Fibroblast of mammary gland (primary cell): ENCODE results near the gene SCLY.

Experiments used
- DNase-seq: peaks from one replicate; pipeline ENCODE4 v3.0.0-alpha.2; 2010; ENCODE audit warnings: low read depth
- H3K4me3 ChIP-seq: 2 replicates; pipeline ENCODE4 v1.5.1; 2011; ENCODE audit warnings: low read depth, mild to moderate bottlenecking, low read length, moderate library complexity; ENCODE audit not compliant: control insufficient read depth
- TF ChIP-seq, protein P1 (sequence below): conservative IDR thresholded peaks from 2 replicates; pipeline ENCODE4 v1.5.1; 2011; ENCODE audit warnings: low read depth, low read length, inconsistent platforms; ENCODE audit not compliant: control insufficient read depth, insufficient read depth

Gene SCLY

DNA sequence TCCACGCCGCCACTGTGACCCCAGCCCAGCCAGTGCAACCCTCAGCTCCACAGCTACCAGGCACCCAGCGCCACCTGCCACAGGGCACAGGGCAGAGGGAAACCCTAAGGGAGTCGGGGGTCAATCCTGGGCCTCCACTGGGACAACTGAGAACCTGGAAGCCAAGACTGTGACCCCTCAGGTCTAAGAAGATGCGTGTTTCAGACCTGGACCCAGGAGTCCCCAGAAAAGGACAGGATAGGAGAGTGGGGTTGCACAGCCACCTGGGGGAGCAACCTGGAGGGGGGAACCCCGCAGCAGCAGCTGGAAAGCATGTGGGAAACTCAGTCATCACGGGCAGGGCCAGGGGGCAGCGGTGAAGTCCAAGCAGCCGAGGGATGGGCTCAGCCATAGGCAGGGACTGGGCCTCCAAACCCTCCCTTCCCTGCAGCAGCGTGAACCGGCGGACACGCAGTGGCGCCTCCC is 43.5 kb downstream of the SCLY start:
- no peak overlapping the region for H3K4me3 ChIP-seq
- DNase-seq, result no peak
- TF ChIP-seq, protein P1, sequence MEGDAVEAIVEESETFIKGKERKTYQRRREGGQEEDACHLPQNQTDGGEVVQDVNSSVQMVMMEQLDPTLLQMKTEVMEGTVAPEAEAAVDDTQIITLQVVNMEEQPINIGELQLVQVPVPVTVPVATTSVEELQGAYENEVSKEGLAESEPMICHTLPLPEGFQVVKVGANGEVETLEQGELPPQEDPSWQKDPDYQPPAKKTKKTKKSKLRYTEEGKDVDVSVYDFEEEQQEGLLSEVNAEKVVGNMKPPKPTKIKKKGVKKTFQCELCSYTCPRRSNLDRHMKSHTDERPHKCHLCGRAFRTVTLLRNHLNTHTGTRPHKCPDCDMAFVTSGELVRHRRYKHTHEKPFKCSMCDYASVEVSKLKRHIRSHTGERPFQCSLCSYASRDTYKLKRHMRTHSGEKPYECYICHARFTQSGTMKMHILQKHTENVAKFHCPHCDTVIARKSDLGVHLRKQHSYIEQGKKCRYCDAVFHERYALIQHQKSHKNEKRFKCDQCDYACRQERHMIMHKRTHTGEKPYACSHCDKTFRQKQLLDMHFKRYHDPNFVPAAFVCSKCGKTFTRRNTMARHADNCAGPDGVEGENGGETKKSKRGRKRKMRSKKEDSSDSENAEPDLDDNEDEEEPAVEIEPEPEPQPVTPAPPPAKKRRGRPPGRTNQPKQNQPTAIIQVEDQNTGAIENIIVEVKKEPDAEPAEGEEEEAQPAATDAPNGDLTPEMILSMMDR, result no peak

DNA sequence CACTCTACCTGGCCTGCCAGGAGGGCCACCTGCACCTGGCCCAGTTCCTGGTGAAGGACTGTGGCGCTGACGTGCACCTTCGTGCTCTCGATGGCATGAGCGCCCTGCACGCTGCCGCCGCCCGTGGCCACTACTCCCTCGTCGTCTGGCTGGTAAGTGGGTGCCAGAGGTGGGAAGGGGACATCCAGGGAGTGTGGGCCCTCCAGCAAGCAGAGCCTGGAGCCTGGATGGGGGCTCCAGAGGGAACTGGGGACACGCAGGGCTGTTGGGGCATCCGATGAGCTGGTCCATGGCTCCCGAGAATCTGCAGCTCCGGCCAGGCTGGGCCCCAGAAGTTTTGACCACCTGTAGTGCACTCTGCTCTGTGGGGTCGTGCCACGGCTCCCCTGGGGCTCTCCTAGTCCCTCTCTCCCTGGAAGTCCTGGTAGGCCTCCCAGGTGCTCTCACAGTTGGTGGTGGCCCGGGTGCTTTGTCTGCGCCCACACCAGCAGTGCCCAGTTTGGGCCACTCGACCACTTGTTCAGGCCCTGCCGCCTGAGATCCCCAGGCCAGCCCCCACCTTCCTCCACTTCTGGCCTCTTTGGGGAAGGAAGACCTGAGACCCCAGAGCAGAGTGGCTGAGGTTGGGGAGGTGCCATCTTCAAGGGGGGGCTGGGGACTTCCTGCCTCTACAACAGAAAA is 44.0 kb downstream of the SCLY start:
- TF ChIP-seq, protein P1, result no peak
- DNase-seq, result no peak
- no peak overlapping the region for H3K4me3 ChIP-seq

DNA sequence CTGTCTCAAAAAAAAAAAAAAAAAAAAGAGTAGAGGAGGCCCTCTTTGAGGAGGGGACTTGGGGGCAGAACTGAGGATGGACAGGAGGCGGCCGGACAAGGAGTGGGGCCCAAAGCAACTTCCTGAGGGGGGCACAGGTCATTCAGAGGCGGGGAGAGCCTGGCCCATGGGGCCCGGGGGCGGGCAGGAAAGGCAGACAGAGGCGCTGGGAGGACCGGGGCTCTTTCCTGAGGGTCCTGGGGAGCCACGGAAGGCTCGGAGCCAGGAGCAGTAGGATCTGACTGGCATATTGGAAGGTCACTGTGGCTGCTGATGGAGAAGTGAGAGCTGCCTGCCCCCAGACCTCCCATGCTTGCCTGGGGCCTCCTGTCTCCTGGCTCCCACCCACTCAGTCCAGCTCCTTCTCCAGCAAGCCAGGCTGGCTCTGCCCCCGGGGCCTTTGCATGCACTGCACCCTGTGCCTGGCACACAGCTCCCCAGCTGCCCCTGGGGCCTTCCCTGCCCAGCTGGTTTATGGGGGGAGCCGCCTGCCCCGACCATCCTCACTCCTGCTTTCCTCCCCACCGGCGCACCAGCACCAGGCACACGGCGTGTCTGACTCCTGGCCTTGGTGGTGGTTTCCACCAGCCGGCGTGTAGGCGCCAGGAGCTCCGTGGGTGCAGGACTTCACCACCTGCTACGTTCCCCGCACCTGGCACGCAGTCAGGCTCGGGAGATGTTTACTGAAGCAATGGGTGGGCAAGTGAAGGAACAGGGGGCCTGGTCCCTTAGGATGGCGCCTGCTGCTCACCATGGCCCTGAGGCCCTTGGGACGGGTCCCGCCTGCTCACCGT is 44.9 kb downstream of the SCLY start:
- H3K4me3 ChIP-seq, result no peak overlapping the region
- DNase-seq, result no peak
- TF ChIP-seq, protein P1, result no peak

GRCh38 chr2:238106339-238106697 is 45.5 kb downstream of the SCLY start:
- H3K4me3 ChIP-seq, result no peak overlapping the region
- DNase-seq, result no peak
- TF ChIP-seq, protein P1, result no peak

DNA sequence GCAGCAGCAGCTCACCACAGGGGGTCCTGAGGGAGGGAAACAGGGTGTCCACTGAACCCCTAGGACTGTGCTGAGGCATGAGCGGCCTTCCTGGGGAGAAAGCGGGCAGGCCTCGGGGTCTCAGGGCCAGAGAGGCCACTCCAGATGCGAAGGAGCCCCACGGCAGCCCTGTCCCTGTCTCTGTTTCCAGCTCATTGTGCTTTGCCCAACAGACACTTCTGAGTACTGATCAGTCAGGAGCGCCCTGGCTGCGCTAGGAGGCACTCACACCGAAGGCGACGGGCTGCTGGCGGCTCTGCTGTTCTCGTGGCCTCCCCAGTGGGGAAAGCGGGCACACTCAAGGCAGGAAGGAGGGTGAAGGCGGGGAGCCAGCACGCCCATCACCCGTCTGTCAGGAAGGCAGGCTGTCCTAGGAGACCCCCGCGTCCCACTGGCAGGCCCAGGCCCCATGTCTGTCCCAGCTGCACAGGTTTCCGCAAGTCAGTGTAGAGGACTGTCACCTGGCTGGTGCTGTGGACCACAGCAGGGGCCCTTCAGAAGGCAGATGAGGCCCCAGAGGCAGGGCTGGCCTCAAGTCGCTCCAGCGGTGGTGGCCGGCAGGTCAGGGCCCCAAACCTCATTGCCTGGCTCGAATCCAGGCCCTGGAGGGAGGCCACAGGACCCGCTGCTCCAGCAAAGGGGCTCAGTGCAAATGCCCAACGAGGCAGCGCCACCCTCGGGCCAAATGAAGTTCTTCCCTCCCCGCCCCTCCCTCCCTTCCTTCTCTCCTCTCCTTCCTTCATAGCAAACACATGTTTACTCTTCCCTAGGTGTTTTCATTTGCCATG is 46.1 kb downstream of the SCLY start:
- no peak for DNase-seq
- no peak overlapping the region for H3K4me3 ChIP-seq
- TF ChIP-seq, protein P1, result no peak
